Neural cell (in vitro differentiated cells): ENCODE measurements around the gene ODF2.

Source experiments
- EP300 ChIP-seq: fragments of 450-650 bp; conservative IDR thresholded peaks from 2 replicates; pipeline ENCODE4 v1.6.1; 2014; ENCODE audit warnings: antibody characterized with exemption, mild to moderate bottlenecking, moderate library complexity; ENCODE audit not compliant: poor library complexity, severe bottlenecking
- EZH2 ChIP-seq: fragments of 200-600, 300-800 bp; shearing (Covaris generic), sonication (generic); IDR thresholded peaks from 2 replicates; pipeline ENCODE4 v1.6.1; 2014; ENCODE audit warnings: antibody characterized with exemption, low read length, borderline replicate concordance, mild to moderate bottlenecking; ENCODE audit not compliant: insufficient read depth, poor library complexity, severe bottlenecking
- MXI1 ChIP-seq: fragments of 450-650 bp; conservative IDR thresholded peaks from 2 replicates; pipeline ENCODE4 v1.6.1; 2014; ENCODE audit warnings: antibody characterized with exemption, mild to moderate bottlenecking; ENCODE audit not compliant: poor library complexity, severe bottlenecking
- TAF1 ChIP-seq: IDR thresholded peaks from 2 replicates; pipeline ENCODE4 v1.6.1; 2012; ENCODE audit warnings: low read depth
- TF ChIP-seq, protein P1 (sequence below): IDR thresholded peaks from 2 replicates; pipeline ENCODE4 v1.6.1; 2012; ENCODE audit warnings: borderline replicate concordance
- TF ChIP-seq, protein P2 (sequence below): fragments of 450-650 bp; IDR thresholded peaks from 2 replicates; pipeline ENCODE4 v1.5.1; 2014; ENCODE audit warnings: antibody characterized with exemption, mild to moderate bottlenecking, moderate library complexity; ENCODE audit not compliant: poor library complexity, severe bottlenecking

DNA sequence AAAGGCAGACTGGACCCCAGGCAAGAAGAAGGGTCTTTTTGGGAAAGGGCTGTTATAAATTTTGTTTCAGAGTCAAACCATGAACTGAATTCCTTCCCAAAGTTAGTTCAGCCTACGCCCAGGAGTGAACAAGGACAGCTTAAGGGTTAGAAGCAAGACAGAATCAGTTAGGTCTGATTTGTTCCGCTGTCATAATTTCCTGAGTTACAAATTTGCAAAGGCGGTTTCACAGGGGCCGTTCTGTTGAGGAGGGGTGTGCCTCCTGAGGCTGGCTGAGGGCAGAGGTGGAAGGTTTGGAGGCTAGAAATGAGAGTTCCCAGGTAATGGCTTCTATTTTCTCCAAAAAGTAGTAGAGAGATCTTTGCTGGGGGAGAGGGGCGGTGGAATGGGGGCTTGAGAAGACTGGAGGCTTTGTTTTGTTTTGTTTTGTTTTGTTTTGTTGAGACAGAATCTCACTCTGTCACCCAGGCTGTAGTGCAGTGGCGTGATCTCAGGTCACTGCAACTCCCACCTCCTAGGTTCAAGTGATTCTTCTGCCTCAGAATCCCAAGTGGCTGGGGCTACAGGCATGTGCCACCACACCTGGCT lies 39.3 kb upstream of the ODF2 start:
- TF ChIP-seq EZH2 (no peak), EP300 (no peak), TAF1 (no peak), MXI1 (no peak)
- TF ChIP-seq, protein P1, sequence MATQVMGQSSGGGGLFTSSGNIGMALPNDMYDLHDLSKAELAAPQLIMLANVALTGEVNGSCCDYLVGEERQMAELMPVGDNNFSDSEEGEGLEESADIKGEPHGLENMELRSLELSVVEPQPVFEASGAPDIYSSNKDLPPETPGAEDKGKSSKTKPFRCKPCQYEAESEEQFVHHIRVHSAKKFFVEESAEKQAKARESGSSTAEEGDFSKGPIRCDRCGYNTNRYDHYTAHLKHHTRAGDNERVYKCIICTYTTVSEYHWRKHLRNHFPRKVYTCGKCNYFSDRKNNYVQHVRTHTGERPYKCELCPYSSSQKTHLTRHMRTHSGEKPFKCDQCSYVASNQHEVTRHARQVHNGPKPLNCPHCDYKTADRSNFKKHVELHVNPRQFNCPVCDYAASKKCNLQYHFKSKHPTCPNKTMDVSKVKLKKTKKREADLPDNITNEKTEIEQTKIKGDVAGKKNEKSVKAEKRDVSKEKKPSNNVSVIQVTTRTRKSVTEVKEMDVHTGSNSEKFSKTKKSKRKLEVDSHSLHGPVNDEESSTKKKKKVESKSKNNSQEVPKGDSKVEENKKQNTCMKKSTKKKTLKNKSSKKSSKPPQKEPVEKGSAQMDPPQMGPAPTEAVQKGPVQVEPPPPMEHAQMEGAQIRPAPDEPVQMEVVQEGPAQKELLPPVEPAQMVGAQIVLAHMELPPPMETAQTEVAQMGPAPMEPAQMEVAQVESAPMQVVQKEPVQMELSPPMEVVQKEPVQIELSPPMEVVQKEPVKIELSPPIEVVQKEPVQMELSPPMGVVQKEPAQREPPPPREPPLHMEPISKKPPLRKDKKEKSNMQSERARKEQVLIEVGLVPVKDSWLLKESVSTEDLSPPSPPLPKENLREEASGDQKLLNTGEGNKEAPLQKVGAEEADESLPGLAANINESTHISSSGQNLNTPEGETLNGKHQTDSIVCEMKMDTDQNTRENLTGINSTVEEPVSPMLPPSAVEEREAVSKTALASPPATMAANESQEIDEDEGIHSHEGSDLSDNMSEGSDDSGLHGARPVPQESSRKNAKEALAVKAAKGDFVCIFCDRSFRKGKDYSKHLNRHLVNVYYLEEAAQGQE = no peak
- TF ChIP-seq, protein P2, sequence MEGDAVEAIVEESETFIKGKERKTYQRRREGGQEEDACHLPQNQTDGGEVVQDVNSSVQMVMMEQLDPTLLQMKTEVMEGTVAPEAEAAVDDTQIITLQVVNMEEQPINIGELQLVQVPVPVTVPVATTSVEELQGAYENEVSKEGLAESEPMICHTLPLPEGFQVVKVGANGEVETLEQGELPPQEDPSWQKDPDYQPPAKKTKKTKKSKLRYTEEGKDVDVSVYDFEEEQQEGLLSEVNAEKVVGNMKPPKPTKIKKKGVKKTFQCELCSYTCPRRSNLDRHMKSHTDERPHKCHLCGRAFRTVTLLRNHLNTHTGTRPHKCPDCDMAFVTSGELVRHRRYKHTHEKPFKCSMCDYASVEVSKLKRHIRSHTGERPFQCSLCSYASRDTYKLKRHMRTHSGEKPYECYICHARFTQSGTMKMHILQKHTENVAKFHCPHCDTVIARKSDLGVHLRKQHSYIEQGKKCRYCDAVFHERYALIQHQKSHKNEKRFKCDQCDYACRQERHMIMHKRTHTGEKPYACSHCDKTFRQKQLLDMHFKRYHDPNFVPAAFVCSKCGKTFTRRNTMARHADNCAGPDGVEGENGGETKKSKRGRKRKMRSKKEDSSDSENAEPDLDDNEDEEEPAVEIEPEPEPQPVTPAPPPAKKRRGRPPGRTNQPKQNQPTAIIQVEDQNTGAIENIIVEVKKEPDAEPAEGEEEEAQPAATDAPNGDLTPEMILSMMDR = no peak
